Right ventricle myocardium superior (tissue), 1 donor: ENCODE measurements around the gene CPSF6. TPM values are rescaled to one million over a fixed set of nuclear protein-coding genes. Genes with fewer than 3 reads are reported as not detected.
A peak's percentile ranks its signal among the peaks of the same experiment; 100 is the strongest.
"Not testable (repeated sequence)": the region's sequence is repeated elsewhere in the genome, so short reads cannot be mapped to it uniquely, and the experiment has no call there.

ENCODE experiments used
- ATAC-seq: fragments of 200-7000 bp; cut with Tn5 transposase; one replicate; pipeline ENCODE4 v1.9.1; 2020; ENCODE audit warnings: mild to moderate bottlenecking; ENCODE audit not compliant: poor library complexity
- DNase-seq: peaks from one replicate; pipeline ENCODE4 v3.0.0-alpha.2; 2020
- intact Hi-C: fragments of 100-400 bp; cut with DNase I; formaldehyde crosslinking; loops from one replicate; pipeline ENCODE4 v1.11.2; 2022
- total RNA-seq: library from RNA; stranded (reverse); fragmentation: NEBNext Ultra II Directional; extraction: Animal tissue kit (Norgen Biotek cat#: 25700); gene quantifications from one replicate; pipeline ENCODE4 v1.2.1, GENCODE V29; 2021
- donor health status: DM: no; HTN: yes; CAD: no; lungs with severe emphysema.

CPSF6 gene
- total RNA-seq, 1 donor from 2014 or later: 29.3 TPM

GRCh38 chr12:69252033-69252432, 12.7 kb downstream of the CPSF6 start:
- ATAC-seq (no peak), DNase-seq (no peak)
- intact Hi-C loops: loop anchor here (5.0 kb wide), 1 partner anchor 100 kb away; no protein-coding TSS in a partner anchor

DNA sequence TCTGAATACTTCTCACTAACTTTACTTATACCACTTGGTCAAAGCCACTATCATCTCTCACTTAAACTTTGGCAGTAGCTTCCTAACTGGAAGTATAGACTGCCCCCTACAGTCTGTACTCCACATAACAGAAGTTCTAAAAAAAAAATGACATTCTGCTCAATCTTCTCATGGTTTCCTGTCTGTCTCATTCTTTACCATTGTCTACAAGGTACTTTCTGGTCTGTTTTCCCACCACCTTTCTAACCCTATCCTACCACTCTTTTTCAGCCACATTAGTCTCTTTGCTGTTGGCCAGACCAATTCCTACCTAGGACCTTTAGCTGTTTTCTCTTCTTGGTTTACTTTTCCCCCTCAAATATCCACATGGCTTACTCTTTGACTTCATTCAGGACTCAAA, 14.7 kb downstream of the CPSF6 start:
- DNase-seq (no peak), ATAC-seq (peak; percentile 68)
- intact Hi-C loops: loop anchor here (5.0 kb wide), 1 partner anchor 102 kb away; no protein-coding TSS in a partner anchor

DNA sequence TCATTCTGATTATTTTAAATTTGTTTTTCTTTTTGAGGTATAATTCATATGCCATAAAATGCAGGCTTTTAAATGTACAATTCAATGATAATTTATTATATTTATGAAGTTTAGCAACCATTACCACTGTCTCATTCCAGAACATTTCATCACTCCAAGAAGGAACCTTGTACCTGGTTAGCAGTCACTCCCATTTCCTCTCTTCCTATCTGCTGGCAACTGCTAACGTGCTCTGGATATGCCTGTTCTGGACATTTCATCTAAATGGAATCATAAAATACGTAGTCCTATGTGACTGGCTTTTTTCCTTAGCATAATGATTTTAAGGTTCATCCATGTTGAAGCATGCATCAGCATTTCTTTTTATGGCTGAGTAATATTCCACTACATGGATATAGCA, 15.5 kb downstream of the CPSF6 start:
- no peak for DNase-seq
- ATAC-seq: no peak
- intact Hi-C loops: loop anchor here (5.0 kb wide), 1 partner anchor 103 kb away; no protein-coding TSS in a partner anchor

DNA sequence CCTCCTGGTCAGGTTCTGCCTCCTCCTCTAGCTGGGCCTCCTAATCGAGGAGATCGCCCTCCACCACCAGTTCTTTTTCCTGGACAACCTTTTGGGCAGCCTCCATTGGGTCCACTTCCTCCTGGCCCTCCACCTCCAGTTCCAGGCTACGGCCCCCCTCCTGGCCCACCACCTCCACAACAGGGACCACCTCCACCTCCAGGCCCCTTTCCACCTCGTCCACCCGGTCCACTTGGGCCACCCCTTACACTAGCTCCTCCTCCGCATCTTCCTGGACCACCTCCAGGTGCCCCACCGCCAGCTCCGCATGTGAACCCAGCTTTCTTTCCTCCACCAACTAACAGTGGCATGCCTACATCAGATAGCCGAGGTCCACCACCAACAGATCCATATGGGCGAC, 19.3 kb downstream of the CPSF6 start:
- no peak for ATAC-seq
- intact Hi-C loops: no loop called here
- DNase-seq: no peak

GRCh38 chr12:69262264-69262974, 23.1 kb downstream of the CPSF6 start:
- no peak for DNase-seq
- no peak for ATAC-seq
- intact Hi-C loops: no loop called here

DNA sequence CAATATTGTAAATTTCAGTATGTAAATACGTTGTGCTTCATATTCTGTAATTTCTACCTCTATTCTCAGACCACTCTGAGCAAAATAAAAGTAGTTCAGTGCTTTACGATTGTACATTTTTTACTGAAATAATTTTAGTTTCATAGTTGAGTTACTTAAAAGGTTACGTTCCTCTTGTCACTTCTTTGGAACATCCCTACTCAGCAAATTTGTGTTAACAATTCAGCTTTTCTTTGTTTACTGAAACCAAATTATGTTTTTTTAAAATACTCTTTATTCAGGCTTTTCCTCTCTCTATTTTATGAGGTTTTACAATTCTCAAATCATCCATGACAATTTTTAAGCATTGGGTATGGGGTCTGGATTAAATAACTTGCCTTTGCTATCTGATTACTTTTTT, 25.8 kb downstream of the CPSF6 start:
- ATAC-seq (no peak), DNase-seq (no peak)
- intact Hi-C loops: no loop called here

DNA sequence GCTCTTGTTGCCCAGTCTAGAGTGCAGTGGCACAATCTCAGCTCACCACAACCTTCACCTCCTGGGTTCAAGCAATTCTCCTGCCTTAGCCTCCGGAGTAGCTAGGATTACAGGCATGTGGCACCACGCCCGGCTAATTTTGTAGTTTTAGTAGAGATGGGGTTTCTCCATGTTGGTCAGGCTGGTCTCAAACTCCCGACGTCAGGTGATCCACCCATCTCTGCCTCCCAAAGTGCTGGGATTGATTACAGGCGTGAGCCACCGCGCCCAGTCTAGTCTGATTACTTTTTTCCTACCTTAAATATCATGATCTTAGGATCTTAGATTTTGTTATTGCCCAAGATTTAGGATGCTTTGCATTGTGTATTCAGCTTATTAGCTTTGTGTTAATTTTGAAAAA, 26.3 kb downstream of the CPSF6 start:
- intact Hi-C loops, ATAC-seq, DNase-seq: not testable (repeated sequence)

GRCh38 chr12:69266036-69266635, 26.8 kb downstream of the CPSF6 start:
- DNase-seq (no peak), ATAC-seq (no peak)
- intact Hi-C loops: no loop called here

GRCh38 chr12:69269736-69270135, 30.4 kb downstream of the CPSF6 start:
- intact Hi-C loops: no loop called here
- ATAC-seq (no peak), DNase-seq (no peak)

DNA sequence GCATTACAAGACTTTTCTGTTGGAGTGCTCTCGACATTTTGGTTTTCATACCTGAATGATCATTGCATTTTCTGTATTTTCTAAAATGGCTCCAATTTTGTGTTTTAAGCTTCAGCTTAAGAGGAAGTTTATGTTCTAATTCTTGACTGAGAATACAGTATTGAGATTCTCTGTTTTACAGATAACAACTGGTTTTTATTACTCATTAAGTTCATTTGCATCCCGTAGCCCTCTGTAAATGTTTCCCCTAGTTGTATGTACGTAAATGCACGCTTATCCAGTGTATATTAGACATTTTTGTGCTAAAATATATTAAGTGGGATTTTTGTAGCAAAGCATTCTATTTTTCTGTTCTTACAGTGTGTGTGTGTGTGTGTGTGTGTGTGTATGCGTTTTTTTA, 33.1 kb downstream of the CPSF6 start:
- ATAC-seq: no peak
- no peak for DNase-seq
- intact Hi-C loops: no loop called here

DNA sequence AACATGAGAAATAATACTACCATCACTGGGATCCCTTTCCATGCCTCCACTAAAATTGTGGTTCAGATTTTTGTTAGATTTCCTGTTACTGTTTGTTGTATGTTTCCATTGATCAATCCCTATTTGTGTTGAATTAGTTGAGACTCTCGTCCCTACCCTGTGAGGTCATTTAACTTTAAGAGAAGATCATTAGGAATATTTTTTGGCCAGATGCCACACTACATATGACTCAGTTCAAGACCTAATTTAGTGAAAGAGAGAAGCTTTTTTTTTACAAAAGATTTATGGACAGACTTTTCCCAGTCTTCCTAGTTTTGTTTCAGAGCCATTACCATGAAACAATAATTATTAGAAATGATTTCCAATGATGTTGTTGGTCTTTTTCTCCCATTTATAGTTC, 35.5 kb downstream of the CPSF6 start:
- intact Hi-C loops: no loop called here
- ATAC-seq (no peak), DNase-seq (no peak)

GRCh38 chr12:69275471-69275891, 36.1 kb downstream of the CPSF6 start:
- DNase-seq (no peak), ATAC-seq (peak; percentile 55)

GRCh38 chr12:69278814-69279782, 39.7 kb downstream of the CPSF6 start:
- DNase-seq: no peak
- no peak for ATAC-seq
- intact Hi-C loops: no loop called here

More at GRCh38 chr12:69275471-69275891, 36.1 kb downstream of the CPSF6 start:
- intact Hi-C loops: no loop called here

- peak; percentile 91 for ATAC-seq
- intact Hi-C loops: no loop called here
Observed at GRCh38 chr12:69284131-69284530, 44.8 kb downstream of the CPSF6 start.

DNA sequence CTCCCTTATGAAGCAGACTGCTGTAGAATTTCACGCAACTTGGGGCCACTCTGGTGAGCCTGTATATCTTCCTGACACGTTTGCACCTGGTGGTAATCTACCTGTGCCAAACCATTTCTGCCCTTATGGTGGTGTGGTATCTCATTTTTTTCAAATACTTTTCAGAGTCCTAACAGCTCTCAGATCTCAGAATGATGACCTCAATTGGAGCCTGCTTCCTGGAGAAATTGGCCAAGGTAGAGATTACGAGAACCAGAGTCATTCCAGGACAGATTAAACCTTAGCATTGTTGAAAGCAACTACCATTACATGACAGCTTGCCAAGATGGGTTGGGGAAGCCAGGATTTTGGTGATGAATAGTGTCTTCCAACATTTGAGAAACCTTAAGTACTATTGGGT, 48.2 kb downstream of the CPSF6 start:
- DNase-seq: no peak
- intact Hi-C loops: no loop called here
- no peak for ATAC-seq

More at GRCh38 chr12:69284131-69284530, 44.8 kb downstream of the CPSF6 start:
- peak; percentile 88 for DNase-seq

GRCh38 chr12:69290545-69291277, 51.3 kb downstream of the CPSF6 start:
- intact Hi-C loops: no loop called here
- ATAC-seq (peak; percentile 82), DNase-seq (peak; percentile 69)

GRCh38 chr12:69291278-69291593, 51.9 kb downstream of the CPSF6 start:
- intact Hi-C loops: no loop called here
- no peak for ATAC-seq
- no peak for DNase-seq

DNA sequence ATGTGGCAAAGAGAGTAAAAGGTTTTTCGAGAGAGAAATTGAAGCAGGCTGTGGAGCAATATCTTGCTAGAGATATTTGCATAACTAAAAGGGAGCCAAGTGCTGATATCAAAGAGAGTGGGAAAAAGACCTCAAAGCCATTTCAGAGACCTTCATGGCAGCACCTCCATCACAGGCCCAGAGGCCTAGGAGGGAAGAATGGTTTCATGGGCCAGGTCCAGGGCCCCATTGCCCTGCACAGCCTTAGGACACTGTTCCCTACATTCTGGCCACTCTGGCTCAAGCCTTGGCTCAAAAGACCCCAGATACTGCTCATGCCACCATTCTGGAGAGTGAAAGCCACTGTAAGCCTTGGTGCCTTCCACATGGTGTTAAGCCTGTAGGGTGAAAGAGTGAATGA, 58.8 kb downstream of the CPSF6 start:
- ATAC-seq: no peak
- intact Hi-C loops: no loop called here
- no peak for DNase-seq

DNA sequence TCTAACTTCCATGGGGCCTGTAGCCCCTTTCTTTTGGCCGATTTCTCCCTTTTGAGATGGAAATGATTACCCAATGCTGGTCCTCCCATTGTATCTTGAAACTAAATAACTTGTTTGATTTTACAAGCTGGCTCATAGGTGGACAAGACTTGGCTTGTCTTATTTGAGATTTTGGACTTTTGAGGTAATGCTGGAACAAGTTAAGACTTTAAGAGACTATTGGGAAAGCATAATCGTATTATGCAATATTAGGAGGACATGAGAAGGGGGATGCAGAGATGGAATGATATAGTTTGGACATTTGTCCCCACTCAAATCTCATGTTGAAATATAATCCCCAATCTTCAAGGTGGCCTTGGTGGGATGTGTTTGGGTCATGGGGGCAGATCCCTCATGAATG, 59.6 kb downstream of the CPSF6 start:
- intact Hi-C loops: no loop called here
- DNase-seq (no peak), ATAC-seq (no peak)
